Renal pelvis (tissue), 12 donors: Measurements from ENCODE around the gene RHOXF2. TPM values are rescaled to one million over a fixed set of nuclear protein-coding genes. Genes with fewer than 3 reads are reported as not detected.
"Not testable (repeated sequence)": the region's sequence is repeated elsewhere in the genome, so short reads cannot be mapped to it uniquely, and the experiment has no call there.

Source experiments
- DNase-seq: peaks from one replicate; pipeline ENCODE4 v3.0.0-alpha.2; 2013
- long read RNA-seq, 16 experiments: transcript quantifications; one replicate each; lab custom pipeline, GENCODE V29; 2026
- polyA plus RNA-seq, 3 donors: library from polyadenylated mRNA; unstranded; fragments of 120-200 nt; gene quantifications; one replicate each; pipeline ENCODE4 v1.2.1, GENCODE V29; 2013; ENCODE audit not compliant: insufficient read length in 3 of 3

Gene RHOXF2
- polyA plus RNA-seq, result under 1 TPM in 1 of 3 donors, not detected in 2; 0.13 TPM
- long read RNA-seq, donor 1, result 0 reads
- long read RNA-seq, donor 2, result 0 reads
- long read RNA-seq, donor 3, result 0 reads
- long read RNA-seq, donor 4, result 0 reads
- long read RNA-seq, donor 5, result 0 reads
- long read RNA-seq, donor 6, result 0 reads
- long read RNA-seq, donor 7, result 0 reads
- long read RNA-seq, donor 8, result 0 reads
- long read RNA-seq, donor 9, result 0 reads
- long read RNA-seq, donor 10, result 0 reads
- long read RNA-seq, donor 11, result 0 reads
- long read RNA-seq, donor 12, result 0 reads
- long read RNA-seq, donor 13, result 0 reads
- long read RNA-seq, donor 14, result 0 reads
- long read RNA-seq, donor 15, result 0 reads
- long read RNA-seq, donor 16, result 0 reads

GRCh38 chrX:120158313-120158712 lies at the start of gene RHOXF2:
TSS of gene RHOXF2 (plus strand) at chrX:120158613. CDS start at chrX:120158751, 138 bp downstream.
- DNase-seq, result not testable (repeated sequence)

GRCh38 chrX:120109378-120109777 lies 49.0 kb upstream of the RHOXF2 start:
- DNase-seq, result no peak

- DNase-seq, result no peak
Measured at GRCh38 chrX:120111611-120112010, 46.8 kb upstream of the RHOXF2 start.

- no peak for DNase-seq
Measured at GRCh38 chrX:120115438-120115963, 42.9 kb upstream of the RHOXF2 start, which contains the start of gene RHOXF1. TSS of gene RHOXF1 (minus strand) at chrX:120115913. CDS start at chrX:120115862, 51 bp downstream.

GRCh38 chrX:120120223-120120622 lies 38.2 kb upstream of the RHOXF2 start:
- DNase-seq, result no peak

GRCh38 chrX:120125444-120125843 lies 33.0 kb upstream of the RHOXF2 start:
- DNase-seq, result no peak

GRCh38 chrX:120128306-120128846 lies 30.0 kb upstream of the RHOXF2 start:
- DNase-seq, result not testable (repeated sequence)

GRCh38 chrX:120136128-120136527 lies 22.3 kb upstream of the RHOXF2 start:
- DNase-seq, result no peak

GRCh38 chrX:120136840-120137239 lies 21.6 kb upstream of the RHOXF2 start:
- no peak for DNase-seq

GRCh38 chrX:120137439-120137838 lies 21.0 kb upstream of the RHOXF2 start:
- no peak for DNase-seq

GRCh38 chrX:120140293-120140981 lies 18.0 kb upstream of the RHOXF2 start:
- DNase-seq, result no peak

GRCh38 chrX:120144178-120144844 lies 14.1 kb upstream of the RHOXF2 start:
- DNase-seq, result peak; percentile 5

GRCh38 chrX:120145295-120145925 lies 13.0 kb upstream of the RHOXF2 start:
- DNase-seq, result no peak

GRCh38 chrX:120146323-120146722 lies 12.1 kb upstream of the RHOXF2 start:
- not testable (repeated sequence) for DNase-seq

GRCh38 chrX:120147537-120147936 lies 10.9 kb upstream of the RHOXF2 start:
- DNase-seq, result no peak

GRCh38 chrX:120150109-120150744 lies 8.2 kb upstream of the RHOXF2 start:
- DNase-seq, result not testable (repeated sequence)

- not testable (repeated sequence) for DNase-seq
Measured at GRCh38 chrX:120159086-120159485, 673 bp downstream of the RHOXF2 start.

- not testable (repeated sequence) for DNase-seq
Measured at GRCh38 chrX:120193254-120193653, 34.8 kb downstream of the RHOXF2 start.

GRCh38 chrX:120193720-120194119 lies 35.3 kb downstream of the RHOXF2 start:
- DNase-seq, result not testable (repeated sequence)

GRCh38 chrX:120195786-120196185 lies 37.4 kb downstream of the RHOXF2 start:
- not testable (repeated sequence) for DNase-seq
